ENCODE results near the gene GABRP.

Gene GABRP

DNA sequence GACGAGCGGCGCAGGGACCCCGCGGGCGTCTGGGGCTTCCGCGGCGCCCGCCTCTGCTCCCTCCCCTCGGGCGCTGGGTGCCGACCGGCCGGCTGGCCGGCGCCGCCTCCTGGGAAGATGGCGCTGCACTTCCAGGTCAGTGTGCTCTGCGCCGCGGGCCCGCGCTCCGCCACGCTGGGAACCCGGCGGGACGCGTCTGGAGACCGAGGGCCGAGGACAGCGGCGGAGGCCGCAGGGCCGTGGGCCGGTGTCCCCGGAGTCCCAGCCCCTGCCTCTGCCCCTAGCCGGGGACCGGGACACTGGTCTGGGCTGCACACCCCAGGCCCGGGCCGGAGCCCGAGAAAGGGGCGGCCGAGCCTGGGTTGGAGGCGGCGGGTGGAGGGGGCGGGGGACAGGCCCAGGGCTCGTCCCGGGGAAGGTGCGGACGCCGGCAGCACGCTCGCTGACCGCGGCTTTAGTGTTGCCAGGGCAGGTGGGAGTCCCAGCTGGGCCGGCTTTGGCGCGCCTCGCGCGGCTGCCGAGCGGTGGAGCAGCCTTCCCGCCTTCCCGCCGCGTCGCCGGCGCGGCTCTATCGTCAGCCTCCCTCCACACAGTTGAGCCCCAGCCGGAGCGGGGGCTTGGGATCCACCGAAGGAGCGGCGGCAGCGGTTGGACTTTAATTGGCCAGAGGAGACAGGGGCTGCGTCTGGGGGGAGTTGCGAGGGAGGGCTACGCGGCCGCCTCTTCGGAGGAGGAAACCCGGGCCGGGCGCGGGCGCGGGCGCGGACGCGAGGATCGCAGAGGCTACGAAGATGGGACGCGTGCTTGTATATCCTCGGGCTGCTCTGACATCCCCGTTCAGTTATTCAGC lies 78.6 kb downstream of the GABRP start, which contains the start of gene RANBP17 (continued):
- TF ChIP-seq KLF1 (tag by site-specific recombination; IDR thresholded peaks at IDR 0.05) (no peak), SALL2 (tag by site-specific recombination; IDR thresholded peaks at IDR 0.05; ENCODE audit: borderline replicate concordance) (no peak), SCRT2 (tag by site-specific recombination; IDR thresholded peaks at IDR 0.05) (no peak), ZNF621 (tag by site-specific recombination; IDR thresholded peaks at IDR 0.05) (no peak), ZNF585B (tag by site-specific recombination; IDR thresholded peaks at IDR 0.05) (no peak), ZNF707 (tag by site-specific recombination; IDR thresholded peaks at IDR 0.05) (no peak), ZNF114 (tag by site-specific recombination; IDR thresholded peaks at IDR 0.05) (no peak), ZNF211 (tag by site-specific recombination; IDR thresholded peaks at IDR 0.05; ENCODE audit: low read depth) (no peak), ZNF777 (tag by site-specific recombination; IDR thresholded peaks at IDR 0.05; ENCODE audit: borderline replicate concordance) (no peak), ZNF501 (tag by site-specific recombination; IDR thresholded peaks at IDR 0.05) (no peak), ZNF132 (tag by site-specific recombination; IDR thresholded peaks at IDR 0.05; ENCODE audit: borderline replicate concordance) (no peak), MZF1 (tag by site-specific recombination; IDR thresholded peaks at IDR 0.05; ENCODE audit: borderline replicate concordance) (no peak), YY1 (tag by site-specific recombination; IDR thresholded peaks at IDR 0.05) (peak; percentile 69; the same call in 1 of the 2 replicates), ZNF830 (tag by site-specific recombination; IDR thresholded peaks at IDR 0.05; ENCODE audit: low read depth) (no peak), ZNF776 (tag by site-specific recombination; IDR thresholded peaks at IDR 0.05; ENCODE audit: borderline replicate concordance) (no peak), ZNF121 (tag by site-specific recombination; IDR thresholded peaks at IDR 0.05) (no peak), KLF9 (tag by site-specific recombination; IDR thresholded peaks at IDR 0.05; ENCODE audit: low read depth) (0 out of 2 replicates have a peak, but pooled peaks have one; percentile 29), ZNF596 (tag by site-specific recombination; IDR thresholded peaks at IDR 0.05) (no peak), ZNF341 (tag by site-specific recombination; IDR thresholded peaks at IDR 0.05; ENCODE audit: low read depth) (peak; percentile 47; the same call in 1 of the 2 replicates)
- TF ChIP-seq, protein P1, sequence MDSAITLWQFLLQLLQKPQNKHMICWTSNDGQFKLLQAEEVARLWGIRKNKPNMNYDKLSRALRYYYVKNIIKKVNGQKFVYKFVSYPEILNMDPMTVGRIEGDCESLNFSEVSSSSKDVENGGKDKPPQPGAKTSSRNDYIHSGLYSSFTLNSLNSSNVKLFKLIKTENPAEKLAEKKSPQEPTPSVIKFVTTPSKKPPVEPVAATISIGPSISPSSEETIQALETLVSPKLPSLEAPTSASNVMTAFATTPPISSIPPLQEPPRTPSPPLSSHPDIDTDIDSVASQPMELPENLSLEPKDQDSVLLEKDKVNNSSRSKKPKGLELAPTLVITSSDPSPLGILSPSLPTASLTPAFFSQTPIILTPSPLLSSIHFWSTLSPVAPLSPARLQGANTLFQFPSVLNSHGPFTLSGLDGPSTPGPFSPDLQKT (IDR thresholded peaks at IDR 0.05; ENCODE audit: borderline replicate concordance, low read depth, low read length) = no peak
- TF ChIP-seq, protein P2, sequence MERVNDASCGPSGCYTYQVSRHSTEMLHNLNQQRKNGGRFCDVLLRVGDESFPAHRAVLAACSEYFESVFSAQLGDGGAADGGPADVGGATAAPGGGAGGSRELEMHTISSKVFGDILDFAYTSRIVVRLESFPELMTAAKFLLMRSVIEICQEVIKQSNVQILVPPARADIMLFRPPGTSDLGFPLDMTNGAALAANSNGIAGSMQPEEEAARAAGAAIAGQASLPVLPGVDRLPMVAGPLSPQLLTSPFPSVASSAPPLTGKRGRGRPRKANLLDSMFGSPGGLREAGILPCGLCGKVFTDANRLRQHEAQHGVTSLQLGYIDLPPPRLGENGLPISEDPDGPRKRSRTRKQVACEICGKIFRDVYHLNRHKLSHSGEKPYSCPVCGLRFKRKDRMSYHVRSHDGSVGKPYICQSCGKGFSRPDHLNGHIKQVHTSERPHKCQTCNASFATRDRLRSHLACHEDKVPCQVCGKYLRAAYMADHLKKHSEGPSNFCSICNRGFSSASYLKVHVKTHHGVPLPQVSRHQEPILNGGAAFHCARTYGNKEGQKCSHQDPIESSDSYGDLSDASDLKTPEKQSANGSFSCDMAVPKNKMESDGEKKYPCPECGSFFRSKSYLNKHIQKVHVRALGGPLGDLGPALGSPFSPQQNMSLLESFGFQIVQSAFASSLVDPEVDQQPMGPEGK (tag by site-specific recombination; IDR thresholded peaks at IDR 0.05) = peak; percentile 57; the same call in 1 of the 2 replicates
- TF ChIP-seq, protein P3, sequence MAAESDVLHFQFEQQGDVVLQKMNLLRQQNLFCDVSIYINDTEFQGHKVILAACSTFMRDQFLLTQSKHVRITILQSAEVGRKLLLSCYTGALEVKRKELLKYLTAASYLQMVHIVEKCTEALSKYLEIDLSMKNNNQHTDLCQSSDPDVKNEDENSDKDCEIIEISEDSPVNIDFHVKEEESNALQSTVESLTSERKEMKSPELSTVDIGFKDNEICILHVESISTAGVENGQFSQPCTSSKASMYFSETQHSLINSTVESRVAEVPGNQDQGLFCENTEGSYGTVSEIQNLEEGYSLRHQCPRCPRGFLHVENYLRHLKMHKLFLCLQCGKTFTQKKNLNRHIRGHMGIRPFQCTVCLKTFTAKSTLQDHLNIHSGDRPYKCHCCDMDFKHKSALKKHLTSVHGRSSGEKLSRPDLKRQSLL (tag by site-specific recombination; IDR thresholded peaks at IDR 0.05) = peak; percentile 91
- TF ChIP-seq, protein P4, sequence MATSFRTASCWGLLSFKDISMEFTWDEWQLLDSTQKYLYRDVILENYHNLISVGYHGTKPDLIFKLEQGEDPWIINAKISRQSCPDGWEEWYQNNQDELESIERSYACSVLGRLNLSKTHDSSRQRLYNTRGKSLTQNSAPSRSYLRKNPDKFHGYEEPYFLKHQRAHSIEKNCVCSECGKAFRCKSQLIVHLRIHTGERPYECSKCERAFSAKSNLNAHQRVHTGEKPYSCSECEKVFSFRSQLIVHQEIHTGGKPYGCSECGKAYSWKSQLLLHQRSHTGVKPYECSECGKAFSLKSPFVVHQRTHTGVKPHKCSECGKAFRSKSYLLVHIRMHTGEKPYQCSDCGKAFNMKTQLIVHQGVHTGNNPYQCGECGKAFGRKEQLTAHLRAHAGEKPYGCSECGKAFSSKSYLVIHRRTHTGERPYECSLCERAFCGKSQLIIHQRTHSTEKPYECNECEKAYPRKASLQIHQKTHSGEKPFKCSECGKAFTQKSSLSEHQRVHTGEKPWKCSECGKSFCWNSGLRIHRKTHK (tag by site-specific recombination; IDR thresholded peaks at IDR 0.05) = no peak
- TF ChIP-seq, protein P5, sequence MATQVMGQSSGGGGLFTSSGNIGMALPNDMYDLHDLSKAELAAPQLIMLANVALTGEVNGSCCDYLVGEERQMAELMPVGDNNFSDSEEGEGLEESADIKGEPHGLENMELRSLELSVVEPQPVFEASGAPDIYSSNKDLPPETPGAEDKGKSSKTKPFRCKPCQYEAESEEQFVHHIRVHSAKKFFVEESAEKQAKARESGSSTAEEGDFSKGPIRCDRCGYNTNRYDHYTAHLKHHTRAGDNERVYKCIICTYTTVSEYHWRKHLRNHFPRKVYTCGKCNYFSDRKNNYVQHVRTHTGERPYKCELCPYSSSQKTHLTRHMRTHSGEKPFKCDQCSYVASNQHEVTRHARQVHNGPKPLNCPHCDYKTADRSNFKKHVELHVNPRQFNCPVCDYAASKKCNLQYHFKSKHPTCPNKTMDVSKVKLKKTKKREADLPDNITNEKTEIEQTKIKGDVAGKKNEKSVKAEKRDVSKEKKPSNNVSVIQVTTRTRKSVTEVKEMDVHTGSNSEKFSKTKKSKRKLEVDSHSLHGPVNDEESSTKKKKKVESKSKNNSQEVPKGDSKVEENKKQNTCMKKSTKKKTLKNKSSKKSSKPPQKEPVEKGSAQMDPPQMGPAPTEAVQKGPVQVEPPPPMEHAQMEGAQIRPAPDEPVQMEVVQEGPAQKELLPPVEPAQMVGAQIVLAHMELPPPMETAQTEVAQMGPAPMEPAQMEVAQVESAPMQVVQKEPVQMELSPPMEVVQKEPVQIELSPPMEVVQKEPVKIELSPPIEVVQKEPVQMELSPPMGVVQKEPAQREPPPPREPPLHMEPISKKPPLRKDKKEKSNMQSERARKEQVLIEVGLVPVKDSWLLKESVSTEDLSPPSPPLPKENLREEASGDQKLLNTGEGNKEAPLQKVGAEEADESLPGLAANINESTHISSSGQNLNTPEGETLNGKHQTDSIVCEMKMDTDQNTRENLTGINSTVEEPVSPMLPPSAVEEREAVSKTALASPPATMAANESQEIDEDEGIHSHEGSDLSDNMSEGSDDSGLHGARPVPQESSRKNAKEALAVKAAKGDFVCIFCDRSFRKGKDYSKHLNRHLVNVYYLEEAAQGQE (tag by site-specific recombination; IDR thresholded peaks at IDR 0.05) = 0 out of 2 replicates have a peak, but pooled peaks have one; percentile 14
- TF ChIP-seq, protein P6, sequence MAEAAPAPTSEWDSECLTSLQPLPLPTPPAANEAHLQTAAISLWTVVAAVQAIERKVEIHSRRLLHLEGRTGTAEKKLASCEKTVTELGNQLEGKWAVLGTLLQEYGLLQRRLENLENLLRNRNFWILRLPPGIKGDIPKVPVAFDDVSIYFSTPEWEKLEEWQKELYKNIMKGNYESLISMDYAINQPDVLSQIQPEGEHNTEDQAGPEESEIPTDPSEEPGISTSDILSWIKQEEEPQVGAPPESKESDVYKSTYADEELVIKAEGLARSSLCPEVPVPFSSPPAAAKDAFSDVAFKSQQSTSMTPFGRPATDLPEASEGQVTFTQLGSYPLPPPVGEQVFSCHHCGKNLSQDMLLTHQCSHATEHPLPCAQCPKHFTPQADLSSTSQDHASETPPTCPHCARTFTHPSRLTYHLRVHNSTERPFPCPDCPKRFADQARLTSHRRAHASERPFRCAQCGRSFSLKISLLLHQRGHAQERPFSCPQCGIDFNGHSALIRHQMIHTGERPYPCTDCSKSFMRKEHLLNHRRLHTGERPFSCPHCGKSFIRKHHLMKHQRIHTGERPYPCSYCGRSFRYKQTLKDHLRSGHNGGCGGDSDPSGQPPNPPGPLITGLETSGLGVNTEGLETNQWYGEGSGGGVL (tag by site-specific recombination; IDR thresholded peaks at IDR 0.05) = 0 out of 2 replicates have a peak, but pooled peaks have one; percentile 15
- TF ChIP-seq, protein P7, sequence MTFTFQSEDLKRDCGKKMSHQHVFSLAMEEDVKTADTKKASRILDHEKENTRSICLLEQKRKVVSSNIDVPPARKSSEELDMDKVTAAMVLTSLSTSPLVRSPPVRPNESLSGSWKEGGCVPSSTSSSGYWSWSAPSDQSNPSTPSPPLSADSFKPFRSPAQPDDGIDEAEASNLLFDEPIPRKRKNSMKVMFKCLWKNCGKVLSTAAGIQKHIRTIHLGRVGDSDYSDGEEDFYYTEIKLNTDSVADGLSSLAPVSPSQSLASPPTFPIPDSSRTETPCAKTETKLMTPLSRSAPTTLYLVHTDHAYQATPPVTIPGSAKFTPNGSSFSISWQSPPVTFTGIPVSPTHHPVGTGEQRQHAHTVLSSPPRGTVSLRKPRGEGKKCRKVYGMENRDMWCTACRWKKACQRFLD (tag by site-specific recombination; IDR thresholded peaks at IDR 0.05) = no peak

All from HEK293 (cell line).